Effector memory CD4-positive, alpha-beta T cell (primary cell): ENCODE measurements around the gene TMEM178B.
"Not testable (repeated sequence)": the region's sequence is repeated elsewhere in the genome, so short reads cannot be mapped to it uniquely, and the experiment has no call there.

Experiments
- DNase-seq, 3 donors: peaks; one replicate each; pipeline ENCODE4 v3.0.0-alpha.2; 2020
- H3K27ac ChIP-seq: 2 replicates; pipeline ENCODE4 v1.7.0; 2013; ENCODE audit warnings: mild to moderate bottlenecking, low read length, moderate library complexity; ENCODE audit not compliant: insufficient read depth, poor library complexity, severe bottlenecking
- H3K27me3 ChIP-seq: replicated peaks from 2 replicates; pipeline ENCODE4 v1.7.0; 2013; ENCODE audit warnings: mild to moderate bottlenecking, low read length; ENCODE audit not compliant: insufficient read depth, control insufficient read depth, poor library complexity, severe bottlenecking
- H3K36me3 ChIP-seq: 2 replicates; pipeline ENCODE4 v1.7.0; 2013; ENCODE audit warnings: mild to moderate bottlenecking, low read length, moderate library complexity; ENCODE audit not compliant: control insufficient read depth, insufficient read depth
- H3K4me1 ChIP-seq: 2 replicates; pipeline ENCODE4 v1.7.0; 2013; ENCODE audit warnings: low read length, mild to moderate bottlenecking; ENCODE audit not compliant: control insufficient read depth, insufficient read depth, poor library complexity, severe bottlenecking
- H3K4me3 ChIP-seq: 2 replicates; pipeline ENCODE4 v1.7.0; 2013; ENCODE audit warnings: low read length, low read depth, mild to moderate bottlenecking; ENCODE audit not compliant: insufficient read depth, poor library complexity, severe bottlenecking
- H3K9me3 ChIP-seq: 2 replicates; pipeline ENCODE4 v1.7.0; 2013; ENCODE audit warnings: mild to moderate bottlenecking, low read length, moderate library complexity; ENCODE audit not compliant: control insufficient read depth

Gene TMEM178B

DNA sequence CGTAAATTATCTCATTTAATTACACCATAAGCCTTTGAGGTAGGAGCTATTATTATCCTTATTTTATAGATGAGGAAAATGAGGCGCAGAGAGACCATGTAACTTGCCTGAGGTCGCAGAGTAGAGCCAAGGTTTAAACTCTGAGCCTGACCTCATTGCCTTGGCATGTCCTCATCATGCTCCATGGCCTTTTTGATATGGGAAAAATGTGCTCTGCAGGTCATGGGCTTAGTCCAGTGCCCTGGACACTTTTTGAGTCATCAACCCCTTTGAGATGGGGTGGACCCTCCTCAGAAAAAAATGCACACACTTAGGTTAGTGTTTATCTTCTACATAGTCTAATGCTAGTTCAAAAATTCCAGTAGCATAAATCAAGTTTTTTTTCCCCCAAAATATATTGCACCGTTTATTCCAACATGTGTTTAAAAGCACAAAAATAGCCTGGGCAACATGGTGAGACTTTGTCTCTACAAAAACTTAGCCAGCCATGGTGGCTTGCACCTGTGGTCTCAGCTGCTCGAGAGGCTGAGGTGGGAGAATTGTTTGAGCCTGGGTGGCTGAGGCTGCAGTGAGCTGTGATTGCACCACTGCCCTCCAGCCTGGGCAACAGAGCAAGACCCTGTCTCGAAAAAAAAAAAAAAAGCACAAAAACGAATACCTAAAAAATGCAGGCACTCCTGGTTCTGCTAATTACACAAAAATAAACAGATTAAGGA lies 28.6 kb upstream of the TMEM178B start:
- no peak for DNase-seq
- Histone ChIP-seq H3K36me3 (no peaks in the 10 kb centered on the region), H3K4me1 (no peaks in the 10 kb centered on the region), H3K4me3 (no peak overlapping the region), H3K27ac (no peak overlapping the region), H3K27me3 (no peaks in the 10 kb centered on the region), H3K9me3 (no peaks in the 10 kb centered on the region)

DNA sequence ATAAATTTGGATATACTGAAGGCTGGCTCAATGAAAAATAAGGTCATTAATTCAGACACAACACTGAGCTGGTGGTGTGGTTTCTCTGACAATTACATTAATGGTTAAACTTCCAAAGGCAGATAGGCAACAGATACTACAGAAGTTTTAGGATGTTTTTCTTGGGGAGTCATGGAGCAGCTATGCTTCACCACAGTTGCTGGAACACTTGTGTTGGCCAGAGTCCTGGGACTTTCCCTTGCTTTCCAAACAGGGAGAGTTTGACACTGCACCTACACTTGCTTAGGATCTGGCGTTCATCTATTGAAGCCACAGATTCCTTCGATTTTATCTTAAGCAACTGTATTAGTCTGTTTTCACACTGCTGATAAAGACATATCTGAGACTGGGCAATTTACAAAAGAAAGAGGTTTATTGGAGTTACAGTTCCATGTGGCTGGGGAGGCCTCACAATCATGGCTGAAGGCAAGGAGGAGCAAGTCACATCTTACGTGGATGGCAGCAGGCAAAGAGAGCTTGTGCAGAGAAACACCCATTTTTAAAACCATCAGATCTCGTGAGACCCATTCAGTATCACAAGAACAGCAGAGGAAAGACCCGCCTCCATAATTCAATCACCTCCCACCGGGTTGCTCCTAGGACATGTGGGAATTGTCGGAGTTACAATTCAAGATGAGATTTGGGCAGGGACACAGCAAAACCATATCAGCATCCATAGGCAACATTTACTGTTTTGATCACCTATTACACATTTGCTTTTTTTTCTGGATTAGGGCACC lies 27.8 kb upstream of the TMEM178B start:
- Histone ChIP-seq H3K4me3 (no peak overlapping the region), H3K9me3 (no peaks in the 10 kb centered on the region), H3K36me3 (no peaks in the 10 kb centered on the region), H3K4me1 (no peaks in the 10 kb centered on the region), H3K27me3 (no peaks in the 10 kb centered on the region), H3K27ac (no peak overlapping the region)
- DNase-seq: no peak

DNA sequence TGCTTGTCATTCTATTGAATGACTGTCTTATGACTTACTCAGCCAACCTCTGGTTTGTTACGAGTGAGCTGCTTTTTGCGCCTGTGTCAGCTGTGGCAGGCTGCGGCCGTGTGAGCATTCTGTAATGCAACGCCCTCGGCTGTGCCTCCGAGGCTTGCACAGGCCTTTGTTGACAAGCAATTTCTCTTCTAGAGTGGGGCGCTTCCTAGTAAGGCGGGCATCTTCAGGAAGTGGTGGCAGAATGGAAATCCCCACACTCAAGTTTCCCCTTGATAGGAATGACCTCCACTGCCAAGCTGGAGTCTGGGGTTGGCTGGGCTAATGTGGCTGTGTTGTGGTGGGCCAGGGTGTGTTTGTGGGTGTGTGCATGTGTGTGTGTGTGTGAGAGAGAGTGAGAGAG lies 20.2 kb upstream of the TMEM178B start:
- H3K4me3 ChIP-seq: no peak overlapping the region
- peaks cover 10% of the 10 kb centered on the region for H3K4me1 ChIP-seq
- H3K27ac ChIP-seq: peak overlapping the region; percentile 40
- no peaks in the 10 kb centered on the region for H3K36me3 ChIP-seq
- H3K9me3 ChIP-seq: no peaks in the 10 kb centered on the region
- no peaks in the 10 kb centered on the region for H3K27me3 ChIP-seq
- DNase-seq: peak; percentile 43 to 52 (median 51)

DNA sequence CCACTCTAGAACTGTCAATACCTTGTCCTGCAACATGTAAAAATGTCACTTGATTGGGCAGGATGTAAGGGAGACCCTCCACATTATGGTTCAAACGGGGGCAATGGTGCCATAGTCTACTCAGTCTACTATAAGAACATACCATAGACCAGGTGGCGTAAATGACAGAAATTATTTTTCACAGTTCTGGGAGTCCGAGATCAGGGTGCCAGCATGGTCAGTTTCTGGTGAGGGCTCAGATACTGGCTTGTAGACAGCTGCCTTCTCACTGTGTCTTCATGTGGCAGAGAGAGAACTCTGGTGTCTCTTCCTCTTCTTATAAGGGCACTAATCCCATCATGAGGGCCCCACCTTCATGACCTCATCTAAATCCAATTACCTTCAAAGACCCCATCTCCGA lies 18.7 kb upstream of the TMEM178B start:
- no peaks in the 10 kb centered on the region for H3K27me3 ChIP-seq
- DNase-seq: no peak
- H3K4me3 ChIP-seq: no peak overlapping the region
- peaks cover 10% of the 10 kb centered on the region for H3K4me1 ChIP-seq
- no peaks in the 10 kb centered on the region for H3K36me3 ChIP-seq
- no peaks in the 10 kb centered on the region for H3K9me3 ChIP-seq
- H3K27ac ChIP-seq: no peak overlapping the region

DNA sequence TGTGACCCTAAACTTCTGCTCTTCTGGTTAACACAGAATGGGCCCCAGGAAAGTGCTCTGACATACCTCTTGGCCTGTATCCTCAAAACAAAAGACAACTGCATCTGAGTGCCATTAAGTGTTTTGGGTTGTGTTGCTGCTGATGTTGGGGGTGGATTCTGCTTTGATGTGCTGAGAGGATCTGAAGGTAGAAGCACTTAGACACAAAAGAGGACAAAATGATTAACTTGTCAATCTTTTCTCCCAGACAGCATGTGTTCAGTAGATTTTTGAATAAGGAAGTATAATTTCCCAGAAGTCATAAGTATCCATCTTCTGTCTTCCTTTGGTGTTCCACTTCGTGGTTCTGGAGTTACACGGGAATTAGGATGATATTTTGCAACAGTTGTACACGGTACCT lies 16.1 kb upstream of the TMEM178B start:
- H3K27ac ChIP-seq: no peak overlapping the region

DNA sequence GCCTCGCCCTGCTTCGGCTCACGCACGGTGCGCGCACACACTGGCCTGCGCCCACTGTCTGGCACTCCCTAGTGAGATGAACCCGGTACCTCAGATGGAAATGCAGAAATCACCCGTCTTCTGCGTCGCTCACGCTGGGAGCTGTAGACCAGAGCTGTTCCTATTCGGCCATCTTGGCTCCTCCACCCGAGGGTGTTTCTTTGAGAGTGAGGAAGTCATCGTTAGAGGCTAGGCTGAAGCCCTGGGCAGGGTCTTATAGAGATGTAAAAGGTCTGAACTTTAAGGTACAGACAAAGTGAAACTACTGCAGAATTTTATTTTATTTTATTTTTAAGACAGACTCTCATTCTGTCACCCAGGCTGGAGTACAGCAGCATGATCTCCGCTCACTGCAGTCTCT lies 6.0 kb upstream of the TMEM178B start:
- not testable (repeated sequence) for H3K4me3 ChIP-seq, H3K27me3 ChIP-seq, DNase-seq, H3K27ac ChIP-seq, H3K9me3 ChIP-seq, H3K36me3 ChIP-seq
- peaks cover 11% of the 10 kb centered on the region for H3K4me1 ChIP-seq

More for the DNA sequence above, 16.1 kb upstream of the TMEM178B start:
- no peaks in the 10 kb centered on the region for H3K9me3 ChIP-seq
- H3K4me3 ChIP-seq: no peak overlapping the region
- no peak for DNase-seq
- no peaks in the 10 kb centered on the region for H3K36me3 ChIP-seq
- H3K27me3 ChIP-seq: no peaks in the 10 kb centered on the region
- H3K4me1 ChIP-seq: peaks cover 8% of the 10 kb centered on the region

DNA sequence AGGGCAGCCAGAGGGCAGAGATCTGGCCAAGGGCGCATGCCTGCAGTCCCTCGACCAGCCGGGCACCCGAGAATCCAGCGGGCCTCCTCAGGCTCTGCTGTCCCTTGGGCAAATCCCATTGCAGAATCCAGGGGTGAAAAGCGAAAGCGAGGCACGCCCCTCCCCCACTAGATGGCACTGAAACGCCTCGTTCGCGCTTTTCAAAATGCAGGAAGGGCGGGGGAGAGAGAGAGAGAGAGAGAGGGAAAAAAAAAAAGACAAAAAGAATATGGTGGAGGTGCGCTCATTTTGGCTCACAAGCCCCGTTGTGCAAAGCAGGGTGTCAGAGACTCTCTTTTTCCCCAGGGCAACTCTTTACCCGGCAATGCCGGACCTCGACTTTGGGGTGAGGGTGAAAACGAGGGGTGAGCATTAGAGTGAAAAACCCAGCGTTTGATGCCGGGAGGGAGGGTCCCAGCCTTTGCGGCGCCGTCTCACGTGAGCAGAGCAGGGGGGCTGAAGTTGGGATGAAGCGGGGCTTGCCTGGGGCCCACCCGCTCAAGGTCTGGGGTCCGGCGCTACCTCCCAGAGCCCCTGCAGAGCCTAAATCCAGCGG lies 2.5 kb upstream of the TMEM178B start:
- H3K27ac ChIP-seq: no peak overlapping the region
- DNase-seq: no peak
- peak overlapping the region; percentile 43 for H3K4me3 ChIP-seq
- H3K27me3 ChIP-seq: peaks cover 26% of the 10 kb centered on the region
- H3K9me3 ChIP-seq: no peaks in the 10 kb centered on the region
- H3K4me1 ChIP-seq: peaks cover 31% of the 10 kb centered on the region
- no peaks in the 10 kb centered on the region for H3K36me3 ChIP-seq

DNA sequence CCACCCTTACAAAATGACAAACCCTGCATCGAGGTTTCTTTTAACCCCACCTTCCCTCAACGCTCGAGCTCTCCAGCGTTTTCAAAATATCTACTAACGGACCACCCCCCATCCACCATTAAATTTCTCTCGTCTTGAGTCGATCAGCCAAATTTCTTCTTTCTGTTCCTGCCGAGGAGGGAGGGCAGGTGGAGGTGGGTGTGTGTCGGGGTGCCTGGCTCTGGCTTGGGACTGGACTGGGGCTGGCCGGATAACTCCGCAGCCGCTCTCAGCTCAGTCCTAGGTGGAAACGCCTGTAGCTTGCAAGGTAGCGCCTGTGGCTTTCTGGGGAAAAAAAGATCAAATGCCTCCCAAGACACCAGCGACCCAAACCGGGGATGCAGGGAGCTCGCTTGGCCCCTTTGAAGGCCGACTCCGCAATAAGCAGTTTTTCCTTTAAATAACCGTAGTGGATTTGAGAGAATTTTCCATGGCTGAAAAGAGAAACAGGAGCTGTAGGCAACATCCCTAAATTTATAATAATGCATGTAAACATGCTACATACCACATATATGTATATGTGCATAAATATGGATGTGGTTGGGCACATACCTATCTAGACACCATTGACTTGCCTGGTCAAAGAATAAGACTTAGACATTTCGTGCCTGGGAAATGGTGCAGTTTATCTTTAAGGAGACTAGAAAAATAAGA lies 1.9 kb upstream of the TMEM178B start:
- no peak overlapping the region for H3K27ac ChIP-seq
- DNase-seq: no peak
- peaks cover 26% of the 10 kb centered on the region for H3K27me3 ChIP-seq
- peaks cover 31% of the 10 kb centered on the region for H3K4me1 ChIP-seq
- no peaks in the 10 kb centered on the region for H3K36me3 ChIP-seq
- H3K9me3 ChIP-seq: no peaks in the 10 kb centered on the region
- H3K4me3 ChIP-seq: peak overlapping the region; percentile 43

DNA sequence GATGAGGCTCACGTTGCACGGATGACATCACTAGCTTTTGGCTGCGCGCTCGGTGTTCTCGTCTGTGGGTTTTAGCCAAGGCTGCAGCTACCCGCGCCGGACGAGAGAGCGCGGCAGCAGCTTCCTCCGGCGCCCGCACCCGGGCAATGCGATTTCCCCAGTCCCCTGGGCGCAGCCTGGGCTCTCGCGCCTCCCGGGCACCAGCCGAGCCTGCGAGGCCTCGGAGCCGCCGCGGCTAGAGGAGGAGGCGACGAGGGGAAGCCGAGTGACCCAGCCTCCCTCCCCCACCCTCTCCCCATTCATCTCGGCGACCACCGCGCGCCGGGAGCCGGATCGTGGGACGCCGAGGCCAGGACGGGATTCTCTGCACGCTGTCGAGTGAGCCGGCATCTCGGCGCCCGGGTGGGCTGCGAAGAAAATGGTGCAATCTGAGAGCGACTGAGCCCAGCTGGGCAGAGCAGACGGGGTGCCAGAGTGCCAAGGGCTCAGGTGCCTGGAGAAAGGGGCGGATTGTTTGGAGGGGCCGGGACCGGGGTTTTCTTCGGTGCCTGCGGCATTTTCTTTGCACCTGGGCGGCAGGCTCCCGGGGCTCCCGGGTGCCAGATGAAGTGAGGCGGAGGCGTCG lies 1.2 kb upstream of the TMEM178B start:
- H3K4me1 ChIP-seq: peaks cover 31% of the 10 kb centered on the region
- H3K27ac ChIP-seq: no peak overlapping the region
- peak overlapping the region; percentile 43 for H3K4me3 ChIP-seq
- H3K9me3 ChIP-seq: no peaks in the 10 kb centered on the region
- no peaks in the 10 kb centered on the region for H3K36me3 ChIP-seq
- no peak for DNase-seq
- H3K27me3 ChIP-seq: peaks cover 26% of the 10 kb centered on the region
